CD4-positive, alpha-beta T cell treated with Interleukin-15 for 4 hours (primary cell): Measurements from ENCODE around the gene LTO1.

ENCODE experiments used
- DNase-seq: peaks from one replicate; pipeline ENCODE4 v3.0.0-alpha.2; 2020; ENCODE audit warnings: low spot score

The LTO1 gene

DNA sequence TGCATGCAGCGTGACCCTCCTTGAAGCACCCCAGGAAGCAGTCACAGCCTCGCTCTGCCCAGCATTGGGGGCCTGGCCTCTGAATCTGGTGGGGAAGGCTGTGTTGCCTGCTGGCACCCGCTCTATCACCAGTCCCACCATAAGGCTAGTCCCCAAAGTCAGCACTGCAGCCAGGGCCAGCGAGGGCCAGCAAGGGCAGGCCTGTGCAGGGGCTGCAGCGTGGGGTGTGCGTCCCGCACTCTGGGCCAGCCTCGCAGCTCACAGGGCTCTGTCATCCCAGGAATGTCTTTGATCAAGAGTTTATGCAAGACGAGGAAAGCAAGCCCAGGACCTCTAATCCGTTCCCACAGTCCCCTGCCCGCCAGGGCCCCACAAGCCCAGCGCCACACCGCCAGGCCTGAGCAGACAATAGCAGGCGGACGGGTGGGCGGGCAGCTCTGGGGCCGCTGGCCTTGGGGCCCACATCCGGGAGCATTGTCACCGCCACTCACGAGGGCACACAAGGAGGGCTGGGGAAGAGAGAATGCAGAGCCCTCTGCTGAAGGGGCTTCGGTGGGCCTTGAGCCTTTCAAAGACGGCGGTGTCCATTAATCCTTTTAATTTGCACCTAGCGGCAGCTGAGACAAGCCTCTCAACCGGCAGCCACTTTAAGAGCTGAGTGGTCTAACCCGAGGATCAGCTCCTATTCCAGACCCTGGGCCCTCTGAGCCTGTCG lies 17.1 kb downstream of the LTO1 start:
- no peak for DNase-seq

DNA sequence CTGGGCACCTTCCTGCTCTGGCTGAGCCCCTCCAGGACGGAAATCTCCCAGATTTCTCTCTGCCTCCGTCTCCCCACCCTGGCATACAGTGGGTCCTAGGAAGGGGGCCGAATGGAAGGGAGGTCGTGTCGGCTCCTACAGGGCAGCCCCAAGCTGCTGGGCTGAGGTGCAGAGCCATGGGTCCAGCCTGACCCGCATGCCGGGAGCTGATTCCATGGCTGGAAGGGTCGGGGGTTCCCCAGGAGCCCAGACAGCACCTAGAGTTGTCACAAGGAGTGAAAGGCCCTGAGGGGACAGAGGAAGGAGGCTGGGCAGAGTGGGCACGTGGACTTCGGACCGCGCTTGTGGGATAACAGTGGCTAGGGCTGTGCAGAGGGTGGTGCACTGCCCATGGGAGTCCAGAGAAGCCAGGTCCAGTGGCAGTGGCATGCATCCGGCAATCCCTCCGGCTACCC lies 17.7 kb downstream of the LTO1 start:
- no peak for DNase-seq

DNA sequence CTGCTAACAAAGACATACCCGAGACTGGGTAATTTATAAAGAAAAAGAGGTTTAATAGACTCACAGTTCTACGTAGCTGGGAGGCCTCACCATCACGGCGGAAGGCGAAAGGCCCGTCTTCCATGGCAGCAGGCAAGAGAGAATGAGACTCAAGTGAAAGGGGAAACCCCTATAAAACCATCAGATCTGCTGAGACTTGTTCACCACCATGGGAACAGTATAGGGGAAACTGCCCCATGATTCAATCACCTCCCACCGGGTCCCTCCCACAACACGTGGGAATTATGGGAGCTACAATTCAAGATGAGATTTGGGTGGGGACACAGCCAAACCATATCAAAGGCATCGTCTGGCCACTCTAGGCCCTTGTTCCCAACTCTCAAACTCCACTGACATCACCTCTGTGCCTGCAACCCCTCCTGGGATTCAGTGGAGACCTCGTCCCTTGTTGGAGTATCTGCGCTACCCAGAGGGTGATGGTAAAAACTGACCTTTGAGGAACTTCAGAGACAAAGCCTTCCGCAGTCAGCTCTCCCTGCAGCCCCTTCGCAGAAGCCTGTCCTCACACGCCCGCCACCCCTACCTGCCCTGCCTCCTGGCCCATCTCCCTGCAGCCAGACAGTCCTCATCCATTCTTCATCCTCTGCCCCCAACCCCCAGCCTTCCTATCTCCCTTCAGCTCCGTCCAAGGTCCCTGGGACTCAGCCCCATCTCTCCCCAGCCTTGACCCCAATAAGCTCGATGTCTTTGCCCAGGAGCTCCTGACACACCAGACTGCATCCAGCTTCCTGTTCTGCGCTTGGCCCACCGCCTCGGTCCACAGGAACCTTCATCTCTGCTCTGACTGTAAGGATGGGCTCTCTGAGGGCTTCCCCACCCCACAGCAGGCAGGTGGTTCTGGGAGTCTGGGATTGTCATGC lies 18.4 kb downstream of the LTO1 start:
- no peak for DNase-seq

DNA sequence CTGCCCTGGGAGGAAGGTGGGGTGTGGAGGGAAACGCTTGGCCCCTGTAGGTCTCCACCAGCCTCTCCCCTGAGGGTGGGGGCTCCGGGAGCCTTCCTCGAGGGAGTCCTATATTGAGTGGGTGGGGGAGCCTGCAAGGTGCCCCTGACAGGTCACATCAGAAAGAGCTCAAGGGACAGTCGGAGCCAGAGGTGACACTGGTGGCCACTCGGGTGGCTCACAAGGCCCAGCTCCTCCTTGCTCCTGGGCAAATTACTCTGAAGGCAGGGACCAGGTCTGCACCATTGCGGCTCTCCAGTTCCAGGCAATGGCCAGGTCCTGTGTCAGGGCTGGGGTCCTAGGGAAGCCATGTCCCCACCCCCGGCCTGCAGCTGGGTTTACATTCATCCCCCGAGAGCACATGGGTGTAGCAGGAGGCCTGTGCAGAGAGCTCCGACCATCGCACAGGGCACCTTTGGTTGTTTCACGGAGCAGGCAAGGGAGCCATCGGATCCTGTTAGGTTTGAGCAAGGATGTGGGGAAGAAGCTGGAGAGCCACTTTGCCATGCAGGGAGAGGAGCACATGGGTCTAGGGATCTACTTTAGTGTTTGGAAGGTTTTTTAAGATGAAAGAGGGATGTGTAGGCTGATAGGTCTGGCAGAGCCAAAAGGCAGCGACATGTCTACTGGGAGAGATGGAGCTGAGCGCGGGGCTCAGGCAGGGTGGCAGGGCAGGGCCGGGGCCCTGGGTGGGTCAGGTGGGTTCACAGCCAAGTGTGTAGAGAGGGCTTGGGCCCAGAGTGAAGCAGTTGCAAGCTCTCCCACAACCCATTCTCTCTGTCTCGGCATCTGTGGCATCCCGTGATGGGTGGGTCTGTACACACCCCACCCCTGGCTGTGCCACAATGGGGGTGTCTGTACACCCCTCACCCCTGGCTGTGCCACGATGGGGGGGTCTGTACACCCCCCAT lies 19.4 kb downstream of the LTO1 start:
- DNase-seq = no peak

DNA sequence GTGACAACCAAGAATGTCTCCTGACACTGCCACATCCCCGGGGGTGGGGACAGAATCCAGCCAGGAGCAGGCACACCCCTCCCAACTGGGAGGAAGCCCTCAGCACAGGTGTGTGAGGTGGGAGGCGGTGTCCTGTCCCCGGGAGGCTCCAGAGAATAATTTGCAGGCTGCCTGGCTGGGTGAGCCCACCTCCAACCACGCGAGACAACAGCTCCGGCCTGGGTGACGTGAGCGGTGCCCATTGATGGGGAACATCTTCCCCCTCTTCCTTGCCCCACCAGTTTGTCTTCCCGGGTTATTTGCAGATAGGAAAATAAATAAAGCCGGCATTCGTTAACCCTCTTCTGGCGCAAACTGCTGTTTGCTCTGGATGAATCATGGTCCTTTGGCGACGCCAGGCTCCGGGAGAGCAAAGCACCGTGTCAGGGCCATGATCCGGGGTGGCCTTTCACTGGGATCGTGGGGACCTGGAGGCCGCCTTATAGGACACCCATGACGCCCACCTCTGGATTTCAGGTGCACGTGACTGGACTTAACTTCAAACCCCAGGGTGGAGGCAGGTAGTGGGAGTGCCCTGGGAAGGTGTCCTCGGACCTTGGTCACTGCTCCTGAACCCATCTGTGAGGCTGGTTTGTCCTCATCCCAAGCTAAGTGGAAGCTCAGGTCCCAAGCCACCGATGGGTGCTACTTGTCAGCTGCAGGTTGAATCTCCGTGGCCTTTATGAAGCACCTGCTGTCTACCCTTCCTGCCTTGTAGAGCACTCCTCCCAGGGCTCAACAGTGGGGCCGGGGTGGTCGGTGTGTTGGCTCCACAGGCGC lies 20.3 kb downstream of the LTO1 start:
- DNase-seq = no peak

DNA sequence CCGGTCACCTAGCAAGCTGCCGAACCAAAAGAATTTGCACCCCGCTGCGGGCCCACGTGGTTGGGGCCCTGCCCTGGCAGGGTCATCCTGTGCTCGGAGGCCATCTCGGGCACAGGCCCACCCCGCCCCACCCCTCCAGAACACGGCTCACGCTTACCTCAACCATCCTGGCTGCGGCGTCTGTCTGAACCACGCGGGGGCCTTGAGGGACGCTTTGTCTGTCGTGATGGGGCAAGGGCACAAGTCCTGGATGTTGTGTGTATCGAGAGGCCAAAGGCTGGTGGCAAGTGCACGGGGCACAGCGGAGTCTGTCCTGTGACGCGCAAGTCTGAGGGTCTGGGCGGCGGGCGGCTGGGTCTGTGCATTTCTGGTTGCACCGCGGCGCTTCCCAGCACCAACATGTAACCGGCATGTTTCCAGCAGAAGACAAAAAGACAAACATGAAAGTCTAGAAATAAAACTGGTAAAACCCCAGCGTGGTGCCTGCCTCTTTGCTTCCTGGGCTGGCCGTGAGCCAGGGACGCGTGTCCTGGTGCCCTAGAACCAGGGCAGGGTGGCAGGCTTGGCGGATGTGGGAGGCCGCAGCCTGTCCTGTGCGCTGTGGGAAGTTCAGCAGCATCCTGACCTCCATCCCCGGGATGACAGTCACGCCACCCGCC lies 21.0 kb downstream of the LTO1 start:
- DNase-seq = no peak

DNA sequence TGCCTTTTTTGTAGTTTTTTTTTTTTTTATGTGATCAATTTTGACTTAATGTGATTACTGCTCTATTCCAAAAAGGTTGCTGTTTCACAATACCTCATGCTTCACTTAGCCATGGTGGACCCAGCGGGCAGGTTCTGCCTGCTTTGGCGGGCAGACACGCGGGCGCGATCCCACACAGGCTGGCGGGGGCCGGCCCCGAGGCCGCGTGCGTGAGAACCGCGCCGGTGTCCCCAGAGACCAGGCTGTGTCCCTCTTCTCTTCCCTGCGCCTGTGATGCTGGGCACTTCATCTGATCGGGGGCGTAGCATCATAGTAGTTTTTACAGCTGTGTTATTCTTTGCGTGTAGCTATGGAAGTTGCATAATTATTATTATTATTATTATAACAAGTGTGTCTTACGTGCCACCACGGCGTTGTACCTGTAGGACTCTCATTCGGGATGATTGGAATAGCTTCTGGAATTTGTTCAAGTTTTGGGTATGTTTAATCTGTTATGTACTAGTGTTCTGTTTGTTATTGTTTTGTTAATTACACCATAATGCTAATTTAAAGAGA lies 21.7 kb downstream of the LTO1 start:
- no peak for DNase-seq

DNA sequence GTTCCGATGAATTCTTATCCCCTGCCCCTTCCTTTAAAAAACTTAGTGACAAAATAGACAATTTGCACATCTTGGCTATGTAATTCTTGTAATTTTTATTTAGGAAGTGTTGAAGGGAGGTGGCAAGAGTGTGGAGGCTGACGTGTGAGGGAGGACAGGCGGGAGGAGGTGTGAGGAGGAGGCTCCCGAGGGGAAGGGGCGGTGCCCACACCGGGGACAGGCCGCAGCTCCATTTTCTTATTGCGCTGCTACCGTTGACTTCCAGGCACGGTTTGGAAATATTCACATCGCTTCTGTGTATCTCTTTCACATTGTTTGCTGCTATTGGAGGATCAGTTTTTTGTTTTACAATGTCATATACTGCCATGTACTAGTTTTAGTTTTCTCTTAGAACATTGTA lies 22.2 kb downstream of the LTO1 start:
- no peak for DNase-seq

DNA sequence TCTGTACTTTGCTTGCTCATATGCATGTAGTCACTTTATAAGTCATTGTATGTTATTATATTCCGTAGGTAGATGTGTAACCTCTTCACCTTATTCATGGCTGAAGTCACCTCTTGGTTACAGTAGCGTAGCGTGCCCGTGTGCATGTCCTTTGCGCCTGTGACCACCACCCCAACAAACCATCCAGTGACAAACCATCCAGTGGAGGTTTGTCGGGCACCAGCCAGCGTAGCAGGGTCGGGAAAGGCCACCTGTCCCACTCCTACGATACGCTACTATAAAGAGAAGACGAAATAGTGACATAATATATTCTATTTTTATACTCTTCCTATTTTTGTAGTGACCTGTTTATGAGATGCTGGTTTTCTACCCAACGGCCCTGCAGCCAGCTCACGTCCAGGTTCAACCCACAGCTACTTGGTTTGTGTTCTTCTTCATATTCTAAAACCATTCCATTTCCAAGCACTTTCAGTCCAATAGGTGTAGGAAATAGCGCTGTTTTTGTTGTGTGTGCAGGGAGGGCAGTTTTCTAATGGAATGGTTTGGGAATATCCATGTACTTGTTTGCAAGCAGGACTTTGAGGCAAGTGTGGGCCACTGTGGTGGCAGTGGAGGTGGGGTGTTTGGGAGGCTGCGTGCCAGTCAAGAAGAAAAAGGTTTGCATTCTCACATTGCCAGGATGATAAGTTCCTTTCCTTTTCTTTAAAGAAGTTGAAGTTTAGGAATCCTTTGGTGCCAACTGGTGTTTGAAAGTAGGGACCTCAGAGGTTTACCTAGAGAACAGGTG lies 23.1 kb downstream of the LTO1 start:
- DNase-seq = no peak

DNA sequence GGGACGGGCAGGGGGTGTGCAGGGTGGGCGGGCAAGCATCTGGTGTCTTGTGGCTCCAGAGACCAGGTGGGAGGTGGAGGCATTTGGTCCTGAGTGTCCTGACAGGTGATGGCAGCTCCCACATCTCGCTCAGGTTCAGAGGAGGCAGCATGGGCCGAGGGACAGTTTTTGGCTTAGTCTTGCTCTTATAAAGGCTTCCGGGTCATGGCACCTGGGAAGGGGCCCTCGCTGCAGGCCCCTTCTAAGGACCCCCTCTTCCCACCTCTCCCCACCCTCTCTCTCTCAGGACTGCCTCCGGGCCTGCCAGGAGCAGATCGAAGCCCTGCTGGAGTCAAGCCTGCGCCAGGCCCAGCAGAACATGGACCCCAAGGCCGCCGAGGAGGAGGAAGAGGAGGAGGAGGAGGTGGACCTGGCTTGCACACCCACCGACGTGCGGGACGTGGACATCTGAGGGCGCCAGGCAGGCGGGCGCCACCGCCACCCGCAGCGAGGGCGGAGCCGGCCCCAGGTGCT lies 24.3 kb downstream of the LTO1 start:
- no peak for DNase-seq

DNA sequence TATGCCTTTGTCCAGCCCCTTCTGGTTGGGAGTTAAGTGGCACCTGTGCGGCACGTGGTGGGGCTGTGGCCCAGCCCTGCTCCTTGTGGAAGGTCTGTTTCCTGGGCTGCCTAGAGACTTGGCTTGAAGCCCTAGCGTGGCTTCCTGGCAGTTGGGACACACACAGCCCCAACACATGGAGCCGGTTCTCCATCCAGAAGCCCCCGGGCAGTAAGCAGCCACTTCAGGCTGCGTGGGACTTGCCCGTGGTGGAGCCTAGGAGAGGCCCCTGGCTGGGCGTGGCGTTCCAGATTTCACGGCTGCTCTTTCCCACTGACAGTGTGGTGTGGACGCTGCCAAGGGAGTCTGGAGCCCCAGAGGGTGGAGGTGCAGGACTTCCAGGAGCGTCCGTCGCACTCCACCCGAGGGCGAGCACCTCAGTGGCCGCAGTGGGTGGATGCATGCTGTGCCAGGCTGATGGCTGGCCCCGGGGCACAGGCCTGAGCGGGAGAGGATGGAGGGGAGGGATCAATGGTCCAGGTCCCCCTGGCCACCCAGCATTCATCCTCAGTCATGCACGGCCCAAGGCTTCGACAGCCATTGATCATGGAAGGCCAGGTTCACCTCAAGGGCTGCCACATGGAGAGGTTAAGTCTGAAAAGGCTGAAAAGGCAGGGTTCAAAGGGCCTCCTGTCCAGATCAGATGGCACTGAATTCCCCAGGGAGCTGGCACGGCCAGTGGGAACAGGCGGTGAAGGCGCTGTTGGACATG lies 24.9 kb downstream of the LTO1 start:
- no peak for DNase-seq

DNA sequence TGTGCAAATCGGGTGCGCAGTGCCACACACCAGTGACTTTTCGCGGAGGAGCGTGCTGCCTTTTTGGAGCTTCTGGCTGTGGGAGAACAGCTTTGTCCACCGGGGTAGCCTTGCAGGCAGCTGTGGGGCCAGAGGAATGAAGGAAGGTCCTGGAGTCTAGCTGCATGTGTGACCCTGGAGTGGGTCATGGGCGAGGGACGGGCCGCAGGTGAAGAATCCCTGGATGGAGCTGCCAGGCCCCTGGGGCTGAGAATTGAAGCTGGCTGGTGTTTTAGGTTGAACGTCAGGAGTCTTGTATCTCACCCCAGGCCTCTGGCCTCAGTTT lies 25.6 kb downstream of the LTO1 start:
- DNase-seq = no peak

DNA sequence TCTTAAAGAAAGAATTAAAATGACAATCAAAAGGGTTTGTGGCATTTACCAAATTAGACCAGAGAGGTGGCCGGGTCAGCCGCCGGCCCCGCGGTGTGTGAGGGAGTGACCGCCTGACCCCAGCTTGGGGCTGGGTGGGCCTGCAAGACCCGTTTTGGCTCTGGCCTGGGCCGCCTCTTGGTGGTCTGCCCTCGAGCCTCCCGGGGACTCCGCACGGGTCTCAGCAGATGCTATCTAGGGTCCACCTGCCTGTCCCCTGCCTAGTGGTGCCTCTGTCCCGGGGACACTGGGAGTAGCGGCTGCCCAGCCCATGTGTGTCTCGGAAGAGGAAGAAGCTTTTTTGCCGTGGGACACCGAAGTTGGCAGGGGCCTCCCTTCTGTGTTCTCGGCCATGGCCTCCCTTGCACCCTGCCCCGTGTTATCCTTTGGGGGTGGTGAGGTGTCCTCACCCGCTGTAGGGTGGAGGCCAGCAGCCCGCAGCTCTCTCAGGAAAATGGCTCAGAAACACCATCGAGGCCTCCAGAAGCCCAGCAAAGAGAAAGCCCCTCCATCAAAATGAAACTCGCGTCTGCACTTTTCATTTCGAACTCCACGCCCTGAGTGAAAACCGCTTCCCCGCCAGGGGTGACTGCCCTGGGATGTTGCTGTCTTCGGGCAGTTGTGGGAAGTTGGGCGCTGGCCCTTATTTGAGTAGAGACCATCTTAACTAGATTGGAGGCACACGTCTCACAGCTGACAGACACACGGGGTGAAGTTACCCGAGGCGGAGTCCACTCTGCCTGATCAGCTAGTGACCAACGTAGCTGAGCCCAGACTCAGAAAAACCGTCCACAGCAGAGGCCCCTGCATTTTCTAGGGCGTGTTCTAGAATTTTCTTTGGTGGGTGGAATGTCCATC lies 26.2 kb downstream of the LTO1 start:
- no peak for DNase-seq

DNA sequence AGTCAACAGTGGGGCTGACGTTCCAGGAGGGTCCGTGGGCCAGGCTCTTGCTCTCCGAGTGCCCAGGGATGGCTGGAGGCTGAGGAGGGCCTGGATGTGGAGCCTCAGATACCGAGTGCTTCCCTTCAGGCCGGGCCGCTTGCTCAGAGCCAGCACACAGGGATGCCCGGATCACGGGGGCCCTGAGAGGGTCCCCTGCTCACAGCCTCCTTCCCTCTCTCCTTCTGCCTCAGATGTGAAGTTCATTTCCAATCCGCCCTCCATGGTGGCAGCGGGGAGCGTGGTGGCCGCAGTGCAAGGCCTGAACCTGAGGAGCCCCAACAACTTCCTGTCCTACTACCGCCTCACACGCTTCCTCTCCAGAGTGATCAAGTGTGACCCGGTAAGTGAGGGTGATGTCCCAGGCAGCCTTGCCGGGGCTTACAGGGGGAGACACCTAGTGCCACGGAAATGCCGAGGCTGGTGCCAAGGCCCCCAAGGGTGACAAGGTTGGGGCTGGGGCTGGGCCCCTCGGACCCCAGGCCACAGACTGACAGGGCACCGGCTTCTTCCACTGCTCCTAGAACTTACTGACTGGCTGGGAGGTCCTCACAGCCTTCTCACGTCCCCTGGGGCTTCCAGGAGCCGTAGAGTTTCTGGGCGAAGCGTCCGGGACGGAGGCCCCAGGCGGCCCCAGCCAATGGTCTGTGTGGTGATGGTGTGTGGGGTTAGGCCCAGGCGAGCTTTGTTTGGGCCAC lies 27.2 kb downstream of the LTO1 start:
- DNase-seq = no peak

DNA sequence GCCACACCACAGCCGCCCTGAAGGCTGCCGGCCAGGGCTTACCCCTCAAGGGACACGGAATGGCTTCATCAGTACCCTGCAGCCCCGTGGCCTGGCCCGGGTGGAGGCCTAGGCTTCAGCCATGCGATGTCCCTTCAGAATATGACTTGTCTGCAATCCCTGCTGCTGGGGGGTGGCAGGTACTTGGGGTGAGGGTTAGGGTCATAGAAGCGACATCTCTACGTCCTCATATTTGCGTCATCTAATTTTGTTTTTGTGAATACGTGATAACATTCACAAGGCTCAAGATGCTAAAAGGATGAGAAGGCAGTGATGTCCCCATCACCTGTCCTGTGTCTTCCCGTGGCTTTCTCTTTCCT lies 27.8 kb downstream of the LTO1 start:
- DNase-seq = no peak

DNA sequence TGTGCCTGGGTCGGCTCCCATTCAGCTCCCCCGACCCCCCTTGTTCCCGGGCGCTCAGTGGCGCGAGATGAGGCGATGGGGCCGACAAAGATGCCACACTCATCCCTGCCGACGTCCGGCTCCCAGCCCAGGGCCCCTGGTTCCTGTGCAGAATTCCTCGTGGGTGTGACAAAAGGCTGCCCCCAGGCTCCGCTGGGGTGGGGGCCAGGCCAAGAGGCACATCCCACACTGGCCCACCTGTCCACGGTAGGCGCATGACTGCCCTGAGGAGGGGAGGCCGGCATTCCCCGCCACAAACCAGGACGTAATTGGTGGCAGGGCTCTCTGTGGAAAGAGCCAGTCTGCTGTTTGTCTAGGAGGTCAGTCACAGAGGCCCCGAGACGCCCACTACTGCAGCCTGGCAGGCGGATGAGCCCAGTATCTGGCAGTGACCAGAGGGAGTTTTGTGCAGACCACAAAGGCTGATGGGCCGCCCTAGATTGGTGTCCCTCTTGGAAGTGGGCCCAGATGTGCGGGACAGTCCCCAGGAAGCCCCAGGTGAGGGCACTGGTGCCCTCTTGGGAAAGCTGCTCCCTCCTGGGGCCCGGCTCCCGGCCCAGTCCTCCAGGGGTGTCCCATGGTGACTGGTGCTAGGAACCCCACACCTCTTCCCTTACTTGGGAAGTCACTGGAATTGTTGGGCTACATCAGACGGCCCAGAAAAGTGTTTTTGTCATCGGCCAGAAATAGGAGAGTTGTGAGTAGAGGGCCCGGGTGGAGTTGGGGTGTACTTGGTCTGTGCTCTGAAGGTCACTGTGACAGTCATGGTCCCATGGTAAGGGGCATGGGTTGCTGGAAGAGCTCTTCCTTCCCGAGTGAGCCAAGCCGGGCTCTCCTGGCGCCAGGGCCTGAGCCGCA lies 28.4 kb downstream of the LTO1 start:
- no peak for DNase-seq
